ENCODE measurements around the gene PDCD1. TPM values are rescaled to one million over a fixed set of nuclear protein-coding genes. Genes with fewer than 3 reads are reported as not detected.
A peak's percentile ranks its signal among the peaks of the same experiment; 100 is the strongest.

PDCD1 gene
- total RNA-seq, 2 experiments from 2014 or later = 9.5 to 11.4 TPM

DNA sequence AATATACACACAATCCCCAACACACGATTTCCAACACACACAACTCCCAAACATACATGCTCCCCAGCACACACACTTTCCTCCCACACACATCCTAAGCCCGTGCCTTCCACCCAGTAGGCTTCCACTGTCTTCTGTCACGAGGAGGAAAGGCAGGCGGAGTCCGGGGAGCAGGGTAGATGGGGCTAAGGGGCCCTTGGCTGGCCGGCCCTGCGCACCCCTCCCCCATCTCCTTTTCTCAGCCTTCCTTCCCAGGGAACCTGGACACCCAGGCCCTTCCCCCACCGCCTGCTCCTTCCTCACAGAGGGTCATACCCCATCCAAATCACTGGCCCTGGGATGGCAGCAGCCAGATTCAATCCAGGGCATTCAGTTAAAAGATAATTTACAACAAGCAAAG is 3.4 kb upstream of the PDCD1 start:
- Histone ChIP-seq H3K27ac (ENCODE audit: low read depth in 1 of 2, low read length in 2 of 2) (no peak overlapping the region), H3K4me3 (ENCODE audit: low read length) (no peak overlapping the region), H3K4me1 (ENCODE audit: insufficient read depth, low read length) (peaks cover 93% of the 10 kb centered on the region), H3K27me3 (ENCODE audit: control insufficient read depth in 1 of 2, insufficient read depth in 2 of 2, low read length in 2 of 2) (peaks cover 0 to 6% of the 10 kb centered on the region in 2 experiments), H3K36me3 (ENCODE audit: insufficient read depth, low read length) (no peaks in the 10 kb centered on the region), H3K9me3 (ENCODE audit: control insufficient read depth in 1 of 2, insufficient read depth in 1 of 2, low read length in 2 of 2) (no peaks in the 10 kb centered on the region)
- H3K9me3 Mint-ChIP-seq = no peaks in the 10 kb centered on the region
- TF ChIP-seq, protein P1, sequence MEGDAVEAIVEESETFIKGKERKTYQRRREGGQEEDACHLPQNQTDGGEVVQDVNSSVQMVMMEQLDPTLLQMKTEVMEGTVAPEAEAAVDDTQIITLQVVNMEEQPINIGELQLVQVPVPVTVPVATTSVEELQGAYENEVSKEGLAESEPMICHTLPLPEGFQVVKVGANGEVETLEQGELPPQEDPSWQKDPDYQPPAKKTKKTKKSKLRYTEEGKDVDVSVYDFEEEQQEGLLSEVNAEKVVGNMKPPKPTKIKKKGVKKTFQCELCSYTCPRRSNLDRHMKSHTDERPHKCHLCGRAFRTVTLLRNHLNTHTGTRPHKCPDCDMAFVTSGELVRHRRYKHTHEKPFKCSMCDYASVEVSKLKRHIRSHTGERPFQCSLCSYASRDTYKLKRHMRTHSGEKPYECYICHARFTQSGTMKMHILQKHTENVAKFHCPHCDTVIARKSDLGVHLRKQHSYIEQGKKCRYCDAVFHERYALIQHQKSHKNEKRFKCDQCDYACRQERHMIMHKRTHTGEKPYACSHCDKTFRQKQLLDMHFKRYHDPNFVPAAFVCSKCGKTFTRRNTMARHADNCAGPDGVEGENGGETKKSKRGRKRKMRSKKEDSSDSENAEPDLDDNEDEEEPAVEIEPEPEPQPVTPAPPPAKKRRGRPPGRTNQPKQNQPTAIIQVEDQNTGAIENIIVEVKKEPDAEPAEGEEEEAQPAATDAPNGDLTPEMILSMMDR (IDR thresholded peaks at IDR 0.05) = no peak
- intact Hi-C loops (cut with DNase I, micrococcal nuclease) = loop anchor here in 1 of 2 experiments (10.0 kb wide), 1 partner anchor 47 kb away; no protein-coding TSS in a partner anchor
- no peak overlapping the region for H3K4me3 Mint-ChIP-seq
- H3K4me1 Mint-ChIP-seq (ENCODE audit: low read depth) = peaks cover 60% of the 10 kb centered on the region
- DNase-seq = no peak
- ChIA-PET CTCF (no interaction called here), POLR2A (no interaction called here)
- peaks cover 41% of the 10 kb centered on the region for H3K27me3 Mint-ChIP-seq
- no peaks in the 10 kb centered on the region for H3K36me3 Mint-ChIP-seq (ENCODE audit: low read depth)
- no peak overlapping the region for H3K27ac Mint-ChIP-seq
- ATAC-seq (ENCODE audit: poor library complexity) = no peak

DNA sequence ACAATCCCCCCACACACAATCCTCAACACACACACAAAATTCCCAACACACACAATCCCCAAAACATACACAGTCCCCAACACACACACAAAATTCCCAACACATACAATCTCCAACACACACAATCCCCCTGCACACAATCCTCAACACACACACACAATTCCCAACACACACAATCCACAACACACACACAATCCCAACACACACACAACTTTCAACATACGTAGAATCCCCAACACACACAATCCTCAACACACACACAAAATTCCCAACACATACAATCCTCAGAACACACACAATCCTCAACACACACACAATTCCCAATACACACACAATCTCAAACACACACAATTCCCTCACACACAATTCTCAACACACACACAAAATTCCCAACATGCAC is 2.6 kb upstream of the PDCD1 start:
- Mint-ChIP-seq H3K27ac (no peak overlapping the region), H3K4me1 (ENCODE audit: low read depth) (peaks cover 60% of the 10 kb centered on the region), H3K27me3 (peaks cover 41% of the 10 kb centered on the region), H3K4me3 (peak overlapping the region; percentile 8), H3K9me3 (no peaks in the 10 kb centered on the region), H3K36me3 (ENCODE audit: low read depth) (no peaks in the 10 kb centered on the region)
- H3K27ac ChIP-seq (ENCODE audit: low read depth in 1 of 2, low read length in 2 of 2) = no peak overlapping the region
- TF ChIP-seq, protein P1 (IDR thresholded peaks at IDR 0.05) = no peak
- POLR2A ChIA-PET = no interaction called here
- intact Hi-C loops (cut with DNase I, micrococcal nuclease) = loop anchor here in 1 of 2 experiments (10.0 kb wide), 1 partner anchor 46 kb away; no protein-coding TSS in a partner anchor
- no peaks in the 10 kb centered on the region for H3K36me3 ChIP-seq (ENCODE audit: insufficient read depth, low read length)
- no peak for ATAC-seq (ENCODE audit: poor library complexity)
- no peak for DNase-seq
- H3K9me3 ChIP-seq (ENCODE audit: control insufficient read depth in 1 of 2, insufficient read depth in 1 of 2, low read length in 2 of 2) = no peaks in the 10 kb centered on the region
- CTCF ChIA-PET = no interaction called here
- H3K4me1 ChIP-seq (ENCODE audit: insufficient read depth, low read length) = peaks cover 93% of the 10 kb centered on the region
- H3K4me3 ChIP-seq (ENCODE audit: low read length) = no peak overlapping the region
- H3K27me3 ChIP-seq (ENCODE audit: control insufficient read depth in 1 of 2, insufficient read depth in 2 of 2, low read length in 2 of 2) = peaks cover 0 to 6% of the 10 kb centered on the region in 2 experiments

DNA sequence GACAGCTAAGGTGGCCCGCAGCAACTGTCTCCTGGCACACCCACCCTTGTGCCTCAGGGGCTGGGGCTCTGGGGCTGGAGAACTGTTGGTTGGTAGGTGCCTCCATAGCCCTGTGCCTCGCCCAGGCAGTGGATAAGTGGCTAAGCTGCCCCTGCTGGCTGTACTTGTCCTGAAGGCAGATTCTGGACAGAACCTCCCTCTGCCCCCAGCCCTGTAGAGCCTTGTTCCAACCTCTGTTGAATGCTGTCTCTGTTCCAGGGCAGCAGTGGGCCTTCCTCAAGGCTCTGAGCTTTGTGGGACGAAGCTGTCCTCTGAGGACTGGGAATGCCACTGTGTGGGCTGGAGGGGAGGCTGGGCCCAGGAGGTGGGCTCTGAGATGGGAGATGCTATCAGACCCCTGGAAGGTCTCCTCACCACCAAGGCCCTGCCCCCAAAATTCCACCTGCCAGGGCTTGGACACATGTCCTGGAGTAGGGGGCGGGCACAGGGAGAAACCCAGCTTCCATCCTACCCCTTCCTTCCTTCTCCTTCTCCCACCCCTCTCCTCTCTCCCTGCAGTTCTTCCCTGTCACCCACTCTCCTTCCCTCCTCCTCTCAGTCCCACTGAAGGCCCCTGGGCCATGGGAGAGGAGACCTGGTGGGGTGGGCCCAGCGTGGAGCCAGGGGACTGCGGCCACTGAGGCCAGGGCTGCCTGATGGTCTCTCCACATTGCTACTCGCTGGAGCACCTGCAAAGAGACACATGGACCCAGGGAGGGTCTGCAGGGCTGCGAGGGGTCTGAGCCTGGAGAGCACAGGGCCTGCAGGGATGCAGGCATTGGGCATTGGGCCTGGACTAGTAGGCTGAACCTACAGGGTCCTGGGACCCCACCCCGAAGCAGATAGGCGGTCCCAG is 1.7 kb upstream of the PDCD1 start:
- Mint-ChIP-seq H3K4me3 (peak overlapping the region; percentile 87), H3K36me3 (ENCODE audit: low read depth) (no peaks in the 10 kb centered on the region), H3K27me3 (peaks cover 38% of the 10 kb centered on the region), H3K4me1 (ENCODE audit: low read depth) (peaks cover 53% of the 10 kb centered on the region), H3K27ac (peak overlapping the region; percentile 81), H3K9me3 (no peaks in the 10 kb centered on the region)
- TF ChIP-seq, protein P1 (IDR thresholded peaks at IDR 0.05) = no peak
- Histone ChIP-seq H3K9me3 (ENCODE audit: control insufficient read depth in 1 of 2, insufficient read depth in 1 of 2, low read length in 2 of 2) (no peaks in the 10 kb centered on the region), H3K36me3 (ENCODE audit: insufficient read depth, low read length) (no peaks in the 10 kb centered on the region), H3K4me3 (ENCODE audit: low read length) (peak overlapping the region; percentile 71), H3K27me3 (ENCODE audit: control insufficient read depth in 1 of 2, insufficient read depth in 2 of 2, low read length in 2 of 2) (peaks cover 0 to 6% of the 10 kb centered on the region in 2 experiments), H3K27ac (ENCODE audit: low read depth in 1 of 2, low read length in 2 of 2) (peak overlapping the region in 1 of 2 donors; percentile 61), H3K4me1 (ENCODE audit: insufficient read depth, low read length) (peaks cover 94% of the 10 kb centered on the region)
- ATAC-seq (ENCODE audit: poor library complexity) = no peak
- DNase-seq = peak in 1 of 14 experiments; percentile 15
- ChIA-PET CTCF (interaction anchor here (0.9 to 1.1 kb wide), 2 partner anchors 8 to 98 kb away, joined by 3 read pairs; no protein-coding TSS in a partner anchor), POLR2A (interaction anchor here (0.9 to 1.6 kb wide), 7 partner anchors 8 to 126 kb away, joined by 3 to 9 read pairs (median 3); no protein-coding TSS in a partner anchor)
- intact Hi-C loops (cut with DNase I, micrococcal nuclease) = loop anchor here in 1 of 2 experiments (10.0 kb wide), 1 partner anchor 46 kb away; no protein-coding TSS in a partner anchor
